SK-N-SH (cell line): ENCODE results near the gene RELT. TPM values are rescaled to one million over a fixed set of nuclear protein-coding genes. Genes with fewer than 3 reads are reported as not detected.

Experiments used
- CTCF ChIA-PET: fragments of 300-600, 350-600 bp; formaldehyde crosslinking; extraction: SDS; loops from one replicate; lab custom pipeline; 2021; lab: Yijun Ruan, JAX
- POLR2A ChIA-PET: fragments of 350-600 bp; sonication (Branson Sonifier 250); formaldehyde crosslinking; extraction: SDS; loops from one replicate; lab custom pipeline; 2020; ENCODE audit warnings: antibody characterized with exemption, inconsistent platforms; lab: Yijun Ruan, JAX
- DNase-seq: peaks from one replicate; pipeline ENCODE4 v3.0.0; 2012
- H2AFZ ChIP-seq: fragments of 200-600 bp; sonication (generic); 2 replicates; pipeline ENCODE4 v1.8.1; 2016; ENCODE audit warnings: antibody characterized with exemption, mild to moderate bottlenecking, low read depth
- H3F3A ChIP-seq: fragments of 200-600 bp; sonication (generic); replicated peaks from 2 replicates; pipeline ENCODE3; 2016; ENCODE audit warnings: antibody characterized with exemption, mild to moderate bottlenecking; ENCODE audit not compliant: insufficient read depth
- H3K27ac ChIP-seq, 2 experiments: fragments of 200-500 bp in 1 of 2; fragments of 200-600 bp in 1 of 2; sonication (Bioruptor generic) in 1 of 2; sonication (generic), shearing (Covaris generic) in 1 of 2; 2 replicates each; pipeline versions ENCODE4 v1.5.1 to v1.6.1; 2014 to 2016; ENCODE audit warnings: low read depth in 2 of 2, inconsistent platforms in 1 of 2, low read length in 1 of 2, mild to moderate bottlenecking in 1 of 2, mixed read lengths in 1 of 2
- H3K27me3 ChIP-seq: fragments of 200-600 bp; sonication (generic), shearing (Covaris generic); 2 replicates; pipeline ENCODE4 v1.6.1; 2016; ENCODE audit warnings: mixed run types; ENCODE audit not compliant: insufficient read depth
- H3K36me3 ChIP-seq, 2 experiments: fragments of 200-500 bp in 1 of 2; fragments of 200-600 bp in 1 of 2; sonication (Bioruptor generic) in 1 of 2; sonication (generic) in 1 of 2; replicated peaks in 1 of 2; 2 replicates each; pipeline versions ENCODE3 to v1.5.1; 2014 to 2016; ENCODE audit warnings: low read length in 1 of 2, mild to moderate bottlenecking in 1 of 2; ENCODE audit not compliant: insufficient read depth in 2 of 2, control insufficient read depth in 1 of 2
- H3K4me1 ChIP-seq, 2 experiments: fragments of 200-500 bp in 1 of 2; fragments of 200-600 bp in 1 of 2; sonication (Bioruptor generic) in 1 of 2; sonication (generic), shearing (Covaris generic) in 1 of 2; 2 replicates each; pipeline versions ENCODE4 v1.5.1 to v1.6.1; 2014 to 2016; ENCODE audit warnings: low read depth in 1 of 2, low read length in 1 of 2, mixed run types in 1 of 2; ENCODE audit not compliant: insufficient read depth in 2 of 2, control insufficient read depth in 1 of 2
- H3K4me2 ChIP-seq: fragments of 200-600 bp; sonication (generic), shearing (Covaris generic); 2 replicates; pipeline ENCODE4 v1.6.1; 2017; ENCODE audit warnings: mixed run types
- H3K4me3 ChIP-seq, 2 experiments: fragments of 200-500 bp in 1 of 2; fragments of 200-600 bp in 1 of 2; sonication (Bioruptor generic) in 1 of 2; sonication (generic), shearing (Covaris generic) in 1 of 2; 2 replicates each; pipeline versions ENCODE4 v1.5.1 to v1.8.1; 2014 to 2016; ENCODE audit warnings: low read depth in 2 of 2, inconsistent platforms in 1 of 2, low read length in 1 of 2, mild to moderate bottlenecking in 1 of 2, mixed read lengths in 1 of 2, moderate library complexity in 1 of 2
- H3K79me2 ChIP-seq: fragments of 200-600 bp; sonication (generic); 2 replicates; pipeline ENCODE4 v1.8.1; 2017; ENCODE audit warnings: mild to moderate bottlenecking; ENCODE audit not compliant: insufficient read depth
- H3K9ac ChIP-seq: fragments of 200-600 bp; sonication (generic); 2 replicates; pipeline ENCODE4 v1.6.1; 2017; ENCODE audit warnings: mixed run types
- H3K9me2 ChIP-seq: fragments of 200-600 bp; sonication (generic); 2 replicates; pipeline ENCODE4 v1.6.1; 2017; ENCODE audit warnings: mixed run types
- H3K9me3 ChIP-seq: fragments of 200-600 bp; sonication (generic); 2 replicates; pipeline ENCODE4 v1.6.1; 2017; ENCODE audit warnings: mixed run types, mild to moderate bottlenecking, moderate library complexity
- H4K20me1 ChIP-seq: fragments of 200-600 bp; sonication (generic); 2 replicates; pipeline ENCODE4 v1.6.1; 2017; ENCODE audit warnings: mild to moderate bottlenecking, mixed run types; ENCODE audit not compliant: insufficient read depth
- CHD2 ChIP-seq: fragments of 150-350 bp; IDR thresholded peaks from 2 replicates; pipeline ENCODE4 v1.6.1; 2018; ENCODE audit warnings: low read length; ENCODE audit not compliant: partially characterized antibody
- CTCF ChIP-seq: fragments of 200-600 bp; sonication (generic); IDR thresholded peaks from 2 replicates; pipeline ENCODE4 v1.6.1; 2017; ENCODE audit warnings: antibody characterized with exemption, mild to moderate bottlenecking, moderate library complexity
- EP300 ChIP-seq, 2 experiments: IDR thresholded peaks; 2 replicates each; pipeline versions ENCODE4 v1.4.0 to v1.6.1; 2012; ENCODE audit warnings: borderline replicate concordance in 1 of 2, low read depth in 1 of 2, low read length in 1 of 2
- EZH2phosphoT487 ChIP-seq: fragments of 200-600 bp; sonication (generic); IDR thresholded peaks from 2 replicates; pipeline ENCODE4 v1.6.1; 2017; ENCODE audit warnings: low read depth, mixed run types, mild to moderate bottlenecking, antibody characterized with exemption, moderate library complexity, borderline replicate concordance
- FOSL2 ChIP-seq: IDR thresholded peaks from 2 replicates; pipeline ENCODE4 v1.4.0; 2012; ENCODE audit warnings: low read depth, mild to moderate bottlenecking, moderate library complexity, borderline replicate concordance
- FOXJ3 ChIP-seq: sonication (generic); formaldehyde crosslinking; IDR thresholded peaks from 2 replicates; pipeline ENCODE4 v1.5.1; 2020; ENCODE audit warnings: mild to moderate bottlenecking, missing genetic modification reagents
- GATA2 ChIP-seq: sonication (generic); formaldehyde crosslinking; IDR thresholded peaks from 2 replicates; pipeline ENCODE4 v1.5.0; 2020; ENCODE audit warnings: mild to moderate bottlenecking, missing genetic modification reagents
- IRF3 ChIP-seq: fragments of 150-350 bp; IDR thresholded peaks from 2 replicates; pipeline ENCODE4 v1.6.1; 2016; ENCODE audit warnings: mild to moderate bottlenecking, low read depth, low read length
- JUND ChIP-seq: IDR thresholded peaks from 2 replicates; pipeline ENCODE4 v1.4.0; 2012
- MXI1 ChIP-seq: IDR thresholded peaks from 2 replicates; pipeline ENCODE4 v1.6.1; 2012; ENCODE audit warnings: mild to moderate bottlenecking, low read depth, low read length, improper control_type of control experiment
- NFIC ChIP-seq: IDR thresholded peaks from 2 replicates; pipeline ENCODE4 v1.4.0; 2012; ENCODE audit warnings: borderline replicate concordance
- PBX3 ChIP-seq: IDR thresholded peaks from 2 replicates; pipeline ENCODE4; 2012
- RAD21 ChIP-seq: IDR thresholded peaks from 2 replicates; pipeline ENCODE4 v1.6.1; 2012; ENCODE audit warnings: mild to moderate bottlenecking, low read length
- REST ChIP-seq: IDR thresholded peaks from 2 replicates; pipeline ENCODE4 v1.6.1; 2012; ENCODE audit warnings: mild to moderate bottlenecking, low read depth, low read length, moderate library complexity
- RXRA ChIP-seq: IDR thresholded peaks from 2 replicates; pipeline ENCODE4 v1.4.0; 2012; ENCODE audit warnings: low read depth, mild to moderate bottlenecking, borderline replicate concordance
- TAF1 ChIP-seq: IDR thresholded peaks from 2 replicates; pipeline ENCODE4 v1.6.1; 2012; ENCODE audit warnings: low read depth, mild to moderate bottlenecking, low read length, moderate library complexity, borderline replicate concordance
- TCF12 ChIP-seq: IDR thresholded peaks from 2 replicates; pipeline ENCODE4 v1.4.0; 2012
- USF1 ChIP-seq: IDR thresholded peaks from 2 replicates; pipeline ENCODE4 v1.4.0; 2012; ENCODE audit warnings: low read depth, borderline replicate concordance
- YY1 ChIP-seq: IDR thresholded peaks from 2 replicates; pipeline ENCODE4 v1.4.0; 2012; ENCODE audit warnings: low read depth, mild to moderate bottlenecking
- ZBTB33 ChIP-seq: IDR thresholded peaks from 2 replicates; pipeline ENCODE4 v1.4.0; 2012; ENCODE audit warnings: low read depth, borderline replicate concordance
- WGBS: methylation state at CpG from one replicate; pipeline ENCODE4 v1.1.6; 2017; ENCODE audit warnings: low lambda C conversion rate; 5-methylcytosine and 5-hydroxymethylcytosine counted together
- polyA plus RNA-seq, 3 experiments: library from polyadenylated mRNA; depleted of rRNA; stranded (reverse); fragments of >200 nt; gene quantifications; 2 replicates each; pipeline ENCODE4 v1.2.3, GENCODE V29; 2012

Gene RELT
- polyA plus RNA-seq, 1 of the 3 experiments (the other 2 are of a cell fraction) = 4.3 TPM

GRCh38 chr11:73430326-73430725, 54.1 kb downstream of the RELT start:
- H3K4me2 ChIP-seq = peak overlapping the region; percentile 56; the same call in 1 of the 2 replicates
- peaks cover 0 to 4% of the 10 kb centered on the region in 2 experiments for H3K36me3 ChIP-seq
- DNase-seq = no peak
- ChIA-PET CTCF (no interaction called here), POLR2A (interaction anchor here (0.6 kb wide), 1 partner anchor 12 kb away, joined by 3 read pairs; no protein-coding TSS in a partner anchor)
- H3K4me3 ChIP-seq = no peak overlapping the region
- TF ChIP-seq NFIC = no peak
- no peak for TF ChIP-seq CHD2
- no peak for TF ChIP-seq EZH2phosphoT487
- no peak for TF ChIP-seq TCF12
- TF ChIP-seq YY1 = no peak
- no peak for TF ChIP-seq TAF1
- no peak for TF ChIP-seq FOXJ3 (CRISPR knock-in tag)
- no peak for TF ChIP-seq RAD21
- no peak for TF ChIP-seq EP300 (IDR thresholded peaks at IDR 0.05; ENCODE audit: borderline replicate concordance in 1 of 2, low read depth in 1 of 2, low read length in 1 of 2)
- no peak for TF ChIP-seq JUND
- no peak for TF ChIP-seq GATA2
- no peak for TF ChIP-seq IRF3
- no peak for TF ChIP-seq USF1
- no peak for TF ChIP-seq CTCF
- no peak for TF ChIP-seq ZBTB33
- no peak for TF ChIP-seq FOSL2
- no peak for TF ChIP-seq MXI1
- no peak for TF ChIP-seq PBX3
- no peak for TF ChIP-seq REST
- no peak for TF ChIP-seq RXRA
- 0 out of 2 replicates have a peak, but pooled peaks cover 3% of the 10 kb centered on the region for H3K79me2 ChIP-seq
- WGBS = 94% methylated on average over 4 of the region's 4 CpGs
- no peaks in the 10 kb centered on the region for H4K20me1 ChIP-seq
- no peaks in the 10 kb centered on the region for H3K27me3 ChIP-seq
- no peaks in the 10 kb centered on the region for H3K9me3 ChIP-seq
- peak overlapping the region in 1 of 2 experiments; percentile 95; a peak in 2 of 4 replicates for H3K27ac ChIP-seq
- H3K9ac ChIP-seq = no peak overlapping the region
- peaks cover 0 to 30% of the 10 kb centered on the region in 2 experiments; a peak in 2 of 4 replicates for H3K4me1 ChIP-seq
- H3K9me2 ChIP-seq = no peaks in the 10 kb centered on the region
- H3F3A ChIP-seq = peaks cover 40% of the 10 kb centered on the region
- no peak overlapping the region for H2AFZ ChIP-seq
